GM19395 (cell line): ENCODE data around the gene OSBPL2.

Experiments
- ATAC-seq: cut with Tn5 transposase; IDR thresholded peaks from one replicate; pipeline ENCODE4 v1.9.1; 2021; ENCODE audit warnings: mild to moderate bottlenecking, moderate library complexity; ENCODE audit not compliant: unreplicated experiment

The OSBPL2 gene

DNA sequence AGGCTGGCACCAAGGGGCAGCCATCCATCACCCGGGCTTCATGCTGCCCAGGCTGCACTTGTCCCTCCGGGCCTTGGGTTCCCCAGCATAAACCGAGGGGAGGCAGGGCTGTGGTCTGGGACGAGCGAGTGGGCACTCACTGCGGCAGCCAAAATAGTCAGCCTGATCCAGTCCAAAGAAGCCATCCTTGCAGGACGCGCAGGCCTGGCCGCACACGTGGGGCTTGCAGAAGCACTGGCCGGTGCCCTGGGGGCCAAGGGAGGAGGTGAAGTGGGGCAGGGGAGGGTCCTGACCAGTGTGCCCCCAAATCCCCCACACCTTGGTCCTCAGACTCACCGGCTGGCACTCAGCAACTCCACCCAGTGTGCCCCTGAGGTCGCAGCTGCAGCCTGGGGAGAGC lies 96.6 kb downstream of the OSBPL2 start:
- ATAC-seq: no peak

DNA sequence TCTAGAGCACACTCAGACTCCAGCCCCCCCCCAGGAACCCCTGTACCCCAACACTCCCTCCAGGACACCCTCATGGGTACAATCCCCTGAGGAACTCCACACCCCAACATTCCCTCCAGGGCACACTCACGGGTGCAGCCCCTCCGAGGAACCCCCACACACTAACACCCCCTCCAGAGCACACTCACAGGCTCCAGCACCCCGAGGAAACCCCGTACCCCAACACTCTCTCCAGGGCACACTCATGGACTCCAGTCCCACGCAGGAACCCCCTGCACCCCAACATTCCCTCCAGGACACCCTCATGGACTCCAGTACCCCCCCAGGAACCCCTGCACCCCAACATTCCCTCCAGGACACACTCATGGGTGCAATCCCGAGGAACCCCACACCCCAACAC lies 97.2 kb downstream of the OSBPL2 start:
- ATAC-seq: no peak

DNA sequence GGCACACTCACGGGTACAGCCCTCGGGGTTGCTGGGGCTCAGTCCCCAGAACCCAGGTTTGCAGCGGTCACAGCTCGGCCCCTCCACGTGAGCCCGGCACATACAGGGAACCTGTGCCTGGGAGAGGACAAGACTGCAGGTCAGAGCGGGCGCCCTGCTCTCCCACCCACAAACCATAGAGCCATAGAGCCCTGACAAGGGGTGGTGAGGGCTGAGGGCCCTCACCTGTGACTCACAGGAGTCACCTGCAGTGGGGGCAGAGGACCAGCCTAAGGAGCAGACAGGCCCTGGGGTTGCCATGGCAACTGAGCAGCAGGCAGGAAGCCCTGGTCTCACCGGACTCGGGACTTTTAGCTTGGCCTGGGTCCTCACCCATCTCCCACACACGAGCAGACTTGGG lies 98.0 kb downstream of the OSBPL2 start:
- ATAC-seq: no peak

DNA sequence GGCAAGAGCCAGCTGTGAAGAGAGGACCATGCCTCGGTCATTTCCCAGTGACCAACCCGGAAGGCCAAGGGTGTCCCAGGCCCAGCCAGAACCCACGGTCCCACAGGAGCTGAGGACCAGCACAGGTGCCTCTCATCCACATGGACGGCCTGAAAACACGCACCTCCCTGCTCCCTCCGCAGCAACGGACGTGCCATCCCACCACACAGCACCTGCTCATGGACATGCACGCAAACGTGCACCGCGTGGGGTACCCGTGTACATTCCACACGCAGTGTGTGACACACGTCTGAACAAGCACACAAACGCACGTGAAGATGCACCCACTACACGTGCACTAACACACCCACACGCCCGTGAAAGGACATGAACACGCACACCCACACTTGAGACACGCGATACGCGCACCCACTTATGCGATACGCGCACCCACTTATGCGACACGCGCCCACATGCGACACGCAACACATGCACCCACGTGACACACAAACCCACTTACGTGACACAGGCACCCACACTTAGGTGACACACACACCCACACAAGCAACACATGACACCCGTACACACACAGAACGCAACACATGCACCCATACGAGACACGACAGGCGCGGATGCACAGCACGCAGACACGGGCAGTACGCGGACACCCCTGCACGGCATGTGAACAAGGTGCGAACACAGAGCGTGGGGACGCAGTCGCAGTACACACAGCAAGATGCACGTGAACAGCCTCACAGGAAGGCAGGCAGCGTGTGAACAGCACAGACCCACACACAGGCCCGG lies 98.6 kb downstream of the OSBPL2 start:
- peak; percentile 10 for ATAC-seq

DNA sequence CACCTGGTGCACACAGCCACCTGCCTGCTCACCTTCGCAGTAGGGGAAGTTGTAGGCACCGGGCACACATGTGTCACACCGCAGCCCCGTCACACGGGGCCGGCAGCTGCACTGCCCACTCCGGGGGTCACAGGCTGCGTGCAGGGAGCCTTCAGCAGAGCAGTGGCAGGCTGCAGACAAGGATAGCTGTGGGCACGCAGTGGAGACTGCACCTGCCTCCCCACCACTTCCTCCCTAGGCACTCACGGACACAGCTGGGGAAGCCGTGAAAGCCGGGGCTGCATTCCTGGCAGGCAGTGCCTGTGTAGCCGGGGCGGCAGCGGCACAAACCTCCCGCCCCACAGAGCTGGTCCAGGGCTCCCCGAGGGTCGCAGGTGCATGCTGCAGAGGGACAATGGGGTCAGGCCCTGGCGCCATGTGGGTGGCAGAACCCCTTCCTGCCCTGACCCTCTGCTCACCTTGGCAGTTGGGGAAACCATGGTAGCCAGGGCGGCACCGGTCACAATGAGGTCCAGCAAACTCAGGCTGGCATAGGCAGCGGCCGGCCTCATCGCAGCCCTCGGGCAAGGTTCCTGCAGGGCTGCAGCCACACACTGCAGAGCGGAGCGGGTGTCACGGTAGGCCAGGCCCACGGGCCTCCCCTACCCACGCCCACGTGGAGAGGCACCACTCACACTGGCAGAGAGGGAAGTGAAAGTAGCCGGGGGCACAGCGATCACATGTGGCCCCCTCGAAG lies 99.4 kb downstream of the OSBPL2 start:
- peak; percentile 48 for ATAC-seq

DNA sequence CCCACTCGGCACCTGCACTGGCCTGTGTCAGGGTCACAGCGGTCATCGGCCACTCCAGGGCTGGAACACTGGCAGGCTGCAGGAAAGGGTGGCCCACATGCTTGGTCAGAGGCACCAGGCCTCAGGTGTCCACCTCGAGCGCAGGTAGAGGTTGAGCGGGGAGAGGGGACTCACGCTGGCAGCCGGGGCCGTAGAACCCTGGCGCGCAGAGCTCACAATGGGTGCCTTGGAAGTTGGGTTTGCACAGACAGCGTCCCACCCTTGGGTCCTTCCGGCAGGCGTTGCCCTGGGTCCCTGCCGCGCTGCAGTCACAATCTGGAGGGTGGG lies 99.9 kb downstream of the OSBPL2 start:
- no peak for ATAC-seq

DNA sequence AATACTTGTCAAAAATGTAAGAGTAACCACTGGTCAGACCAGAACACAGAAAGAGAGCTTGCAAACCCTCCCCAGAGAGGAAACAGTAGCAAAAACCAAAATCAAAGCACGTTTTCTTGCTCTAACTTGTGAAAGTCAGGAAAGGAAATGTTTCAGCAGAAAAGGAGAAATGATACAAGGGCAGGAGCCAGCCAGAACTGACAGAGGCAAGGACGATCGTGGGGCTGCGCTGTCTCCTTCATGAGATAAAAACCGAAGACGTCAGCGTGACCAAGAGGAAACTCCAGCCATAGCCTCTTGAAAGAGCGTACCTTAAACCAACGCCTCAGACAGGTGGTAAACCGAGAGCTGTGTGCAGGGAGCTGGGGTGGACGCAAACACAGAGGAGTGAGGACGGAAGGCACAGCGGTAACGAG lies 101.3 kb downstream of the OSBPL2 start:
- ATAC-seq: peak; percentile 77

DNA sequence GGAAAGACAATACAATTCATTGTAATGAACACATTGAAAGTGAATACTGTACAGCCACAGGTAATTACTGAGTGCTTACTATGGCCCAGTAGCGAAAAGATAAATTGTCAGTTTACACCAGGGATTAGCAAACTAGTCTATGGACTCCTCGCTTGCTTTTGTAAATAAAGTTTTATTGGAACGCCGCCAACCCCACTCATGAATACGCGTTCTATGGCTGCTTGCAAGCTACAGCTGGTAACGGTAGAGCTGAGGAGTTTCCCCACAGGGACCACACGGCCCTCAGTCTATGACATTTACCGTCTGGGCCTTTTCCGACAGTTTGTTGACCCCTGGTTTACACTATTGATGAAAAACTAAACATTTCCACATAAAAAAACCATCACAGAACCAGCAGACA lies 104.6 kb downstream of the OSBPL2 start:
- ATAC-seq: no peak

DNA sequence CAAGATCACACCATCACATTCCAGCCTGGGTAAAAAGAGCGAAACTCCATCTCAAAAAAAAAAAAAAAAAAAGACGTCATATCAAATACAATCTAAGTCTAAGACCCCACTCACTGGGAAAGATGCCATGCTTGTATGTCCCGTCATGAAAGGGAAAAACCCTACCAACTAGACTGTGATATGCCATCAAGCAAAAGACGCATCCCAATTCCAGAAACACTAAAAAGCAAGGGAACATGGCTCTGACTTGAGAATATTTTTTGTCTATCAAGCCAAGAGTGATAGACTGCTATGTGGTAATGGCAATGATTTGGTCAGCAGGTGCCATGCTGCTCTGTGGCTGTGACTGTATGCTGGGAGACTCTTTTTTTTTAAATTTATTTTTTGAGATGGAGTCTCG lies 105.8 kb downstream of the OSBPL2 start:
- ATAC-seq: no peak

DNA sequence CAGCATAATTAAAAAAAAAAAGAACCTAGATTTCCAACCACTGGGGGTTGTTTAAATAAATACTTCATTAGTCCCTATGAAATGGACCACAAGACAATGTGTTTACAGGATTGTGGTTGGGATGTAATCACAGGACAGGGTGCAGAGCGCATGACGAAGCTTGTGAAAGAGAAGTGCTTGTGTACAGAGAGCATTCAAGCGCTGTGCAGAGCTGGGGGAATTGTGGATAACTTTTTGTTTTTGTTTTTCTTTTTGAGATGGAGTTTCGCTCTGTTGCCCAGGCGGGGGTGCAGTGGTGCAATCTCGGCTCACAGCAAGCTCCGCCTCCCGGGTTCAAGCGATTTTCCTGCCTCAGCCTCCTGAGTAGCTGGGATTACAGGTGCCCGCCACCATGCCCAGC lies 106.5 kb downstream of the OSBPL2 start:
- ATAC-seq: no peak
